PC-3 (cell line): ENCODE data around the gene ZEB2.

Experiments
- CTCF ChIP-seq: fragments of 300-600 bp; sonication (generic); conservative IDR thresholded peaks from 2 replicates; pipeline ENCODE4 v1.5.1; 2017; ENCODE audit warnings: antibody characterized with exemption, low read depth, mild to moderate bottlenecking, low read length
- EZH2phosphoT487 ChIP-seq: fragments of 300-600 bp; sonication (generic); IDR thresholded peaks from 2 replicates; pipeline ENCODE4 v1.6.1; 2018; ENCODE audit warnings: mild to moderate bottlenecking, antibody characterized with exemption, low read length, borderline replicate concordance

DNA sequence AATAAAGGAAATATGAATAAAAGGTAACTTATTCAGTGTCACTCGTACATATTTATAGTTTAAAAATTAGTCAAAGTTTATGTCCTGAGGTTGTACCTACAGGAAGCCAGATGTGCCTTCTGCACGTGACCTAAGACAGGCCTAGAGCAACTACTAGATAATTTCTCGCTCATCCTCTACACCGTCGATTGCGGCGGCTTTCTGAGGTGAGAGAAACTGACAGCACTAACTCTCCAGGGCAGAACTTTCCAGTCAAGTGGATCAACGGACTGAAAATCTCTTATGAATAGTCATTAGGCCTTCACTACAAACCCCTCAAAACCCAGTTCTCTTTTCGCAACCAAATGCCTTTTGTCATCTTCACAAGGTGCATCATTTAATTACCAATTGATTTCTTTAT is 54.2 kb downstream of the ZEB2 start:
- TF ChIP-seq CTCF (no peak), EZH2phosphoT487 (no peak)
